HG02852 (cell line): ENCODE results near the gene ITPA.

ENCODE experiments used
- ATAC-seq: cut with Tn5 transposase; IDR thresholded peaks from one replicate; pipeline ENCODE4 v1.9.1; 2021; ENCODE audit warnings: mild to moderate bottlenecking, moderate library complexity; ENCODE audit not compliant: unreplicated experiment

Gene ITPA

GRCh38 chr20:3240776-3241363 is 31.6 kb downstream of the ITPA start:
- ATAC-seq: no peak

GRCh38 chr20:3242172-3242692 is 32.9 kb downstream of the ITPA start:
- ATAC-seq: no peak

- no peak for ATAC-seq
Measured at GRCh38 chr20:3243718-3244358, 34.5 kb downstream of the ITPA start.

GRCh38 chr20:3244613-3245012 is 35.3 kb downstream of the ITPA start:
- no peak for ATAC-seq

GRCh38 chr20:3245156-3245555 is 35.9 kb downstream of the ITPA start:
- ATAC-seq: no peak

GRCh38 chr20:3245711-3246110 is 36.4 kb downstream of the ITPA start:
- no peak for ATAC-seq

GRCh38 chr20:3246682-3247081 is 37.4 kb downstream of the ITPA start:
- no peak for ATAC-seq

- ATAC-seq: no peak
Measured at GRCh38 chr20:3247638-3248037, 38.3 kb downstream of the ITPA start.

GRCh38 chr20:3248167-3248992 is 39.1 kb downstream of the ITPA start:
- no peak for ATAC-seq

- ATAC-seq: no peak
Measured at GRCh38 chr20:3248993-3249347, 39.7 kb downstream of the ITPA start.

- ATAC-seq: no peak
Measured at GRCh38 chr20:3250091-3250504, 40.8 kb downstream of the ITPA start.

- no peak for ATAC-seq
Measured at GRCh38 chr20:3251806-3252205, 42.5 kb downstream of the ITPA start.

- no peak for ATAC-seq
Measured at GRCh38 chr20:3255728-3256127, 46.4 kb downstream of the ITPA start.

- no peak for ATAC-seq
Measured at GRCh38 chr20:3258429-3258828, 49.1 kb downstream of the ITPA start.

GRCh38 chr20:3262566-3262965 is 53.3 kb downstream of the ITPA start:
- ATAC-seq: no peak

GRCh38 chr20:3270051-3270450 is 60.8 kb downstream of the ITPA start:
- no peak for ATAC-seq

- no peak for ATAC-seq
Measured at GRCh38 chr20:3273371-3273770, 64.1 kb downstream of the ITPA start.
